Fibroblast of lung (primary cell): ENCODE measurements around the gene PRSS21. TPM values are rescaled to one million over a fixed set of nuclear protein-coding genes. Genes with fewer than 3 reads are reported as not detected.

ENCODE experiments used
- DNase-seq, 2 donors: peaks; one replicate each; pipeline versions ENCODE4 v3.0.0 to v3.0.0-alpha.2; 2010; ENCODE audit warnings: low read depth in 2 of 2
- H2AFZ ChIP-seq: 2 replicates; pipeline ENCODE4 v1.5.1; 2012; ENCODE audit warnings: low read length, control low read depth, inconsistent platforms
- H3K27ac ChIP-seq: 2 replicates; pipeline ENCODE4 v1.5.1; 2011; ENCODE audit warnings: low read length, control low read depth; ENCODE audit not compliant: insufficient read depth
- H3K27me3 ChIP-seq: 2 replicates; pipeline ENCODE4 v1.5.1; 2011; ENCODE audit warnings: mild to moderate bottlenecking, low read length; ENCODE audit not compliant: control insufficient read depth, insufficient read depth
- H3K36me3 ChIP-seq: 2 replicates; pipeline ENCODE4 v1.5.1; 2011; ENCODE audit warnings: low read length; ENCODE audit not compliant: control insufficient read depth, insufficient read depth
- H3K4me1 ChIP-seq: 2 replicates; pipeline ENCODE4 v1.5.1; 2011; ENCODE audit warnings: low read length; ENCODE audit not compliant: control insufficient read depth, insufficient read depth; ENCODE audit errors: extremely low read depth
- H3K4me2 ChIP-seq: 2 replicates; pipeline ENCODE4 v1.5.1; 2011; ENCODE audit warnings: low read length, control low read depth; ENCODE audit not compliant: insufficient read depth; ENCODE audit errors: extremely low read depth
- H3K4me3 ChIP-seq, 4 experiments: fragments of 200-600 bp in 1 of 4; sonication (generic) in 1 of 4; replicated peaks in 1 of 4; 2 replicates each; pipeline ENCODE4 v1.5.1; 2011 to 2016; ENCODE audit warnings: low read length in 4 of 4, low read depth in 3 of 4, mild to moderate bottlenecking in 3 of 4, control low read depth in 2 of 4, inconsistent platforms in 1 of 4, mixed read lengths in 1 of 4; ENCODE audit not compliant: insufficient read depth in 1 of 4; ENCODE audit errors: control extremely low read depth in 1 of 4
- H3K79me2 ChIP-seq: 2 replicates; pipeline ENCODE4 v1.5.1; 2012; ENCODE audit warnings: mild to moderate bottlenecking, low read length, inconsistent platforms; ENCODE audit not compliant: control insufficient read depth, insufficient read depth
- H3K9ac ChIP-seq: 2 replicates; pipeline ENCODE4 v1.5.1; 2011; ENCODE audit warnings: mild to moderate bottlenecking, low read length, control low read depth; ENCODE audit not compliant: insufficient read depth
- H3K9me3 ChIP-seq: 2 replicates; pipeline ENCODE4 v1.5.1; 2012; ENCODE audit warnings: low read depth, low read length; ENCODE audit not compliant: control insufficient read depth, insufficient read depth
- H4K20me1 ChIP-seq: 2 replicates; pipeline ENCODE4 v1.5.1; 2011; ENCODE audit warnings: low read length; ENCODE audit not compliant: control insufficient read depth, insufficient read depth; ENCODE audit errors: extremely low read depth
- EZH2 ChIP-seq: IDR thresholded peaks from 2 replicates; pipeline ENCODE4 v1.5.1; 2012; ENCODE audit warnings: low read length, control low read depth, mild to moderate bottlenecking; ENCODE audit errors: missing control alignments
- polyA plus RNA-seq, 2 donors: library from polyadenylated mRNA; depleted of rRNA in 1 of 2; stranded (reverse) in 1 of 2; unstranded in 1 of 2; fragments of >200 nt; gene quantifications; 2 replicates each; pipeline ENCODE4 v1.2.1, GENCODE V29; 2011 to 2012; ENCODE audit warnings: missing spikeins in 1 of 2
- total RNA-seq: library from RNA; depleted of rRNA; stranded (reverse); fragments of >200 nt; gene quantifications from 2 replicates; pipeline ENCODE4 v1.2.1, GENCODE V29; 2014
- TF ChIP-seq, protein P1 (sequence below), 2 donors: IDR thresholded peaks in 1 of 2; conservative IDR thresholded peaks in 1 of 2; 1 replicate in 1 of 2; 2 replicates in 1 of 2; pipeline ENCODE4 v1.5.1; 2011 to 2012; ENCODE audit warnings: low read length in 2 of 2, control low read depth in 1 of 2, inconsistent platforms in 1 of 2, low read depth in 1 of 2, mild to moderate bottlenecking in 1 of 2

The PRSS21 gene
- total and polyA plus RNA-seq, 2 donors (not counting 1 experiment from before 2014, with no cell fraction given): 0.17 to 0.22 TPM

DNA sequence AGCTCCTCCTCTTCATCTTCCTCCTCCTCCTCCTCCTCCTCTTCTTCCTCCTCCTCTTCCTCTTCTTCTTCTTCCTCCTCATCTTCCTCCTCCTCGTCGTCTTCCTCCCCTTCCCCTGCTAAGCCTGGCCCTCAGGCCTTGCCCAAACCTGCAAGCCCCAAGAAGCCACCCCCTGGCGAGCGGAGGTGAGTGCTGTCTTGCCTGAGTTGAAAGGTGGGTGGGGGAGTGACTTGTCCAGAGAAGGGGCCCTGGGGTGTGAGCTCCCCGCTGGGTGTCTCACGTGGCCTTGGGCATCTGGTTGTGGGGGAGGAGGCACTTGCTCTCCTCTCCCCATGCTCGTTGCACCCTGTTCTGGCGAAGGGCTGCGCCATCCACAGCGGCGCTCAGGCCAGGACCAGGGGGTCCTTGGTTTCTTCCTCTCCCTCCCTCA lies 47.9 kb upstream of the PRSS21 start:
- peaks cover 57% of the 10 kb centered on the region for H3K36me3 ChIP-seq
- H3K9me3 ChIP-seq: no peaks in the 10 kb centered on the region
- no peak overlapping the region for H2AFZ ChIP-seq
- peaks cover 7% of the 10 kb centered on the region for H3K4me1 ChIP-seq
- no peak for TF ChIP-seq EZH2
- TF ChIP-seq, protein P1, sequence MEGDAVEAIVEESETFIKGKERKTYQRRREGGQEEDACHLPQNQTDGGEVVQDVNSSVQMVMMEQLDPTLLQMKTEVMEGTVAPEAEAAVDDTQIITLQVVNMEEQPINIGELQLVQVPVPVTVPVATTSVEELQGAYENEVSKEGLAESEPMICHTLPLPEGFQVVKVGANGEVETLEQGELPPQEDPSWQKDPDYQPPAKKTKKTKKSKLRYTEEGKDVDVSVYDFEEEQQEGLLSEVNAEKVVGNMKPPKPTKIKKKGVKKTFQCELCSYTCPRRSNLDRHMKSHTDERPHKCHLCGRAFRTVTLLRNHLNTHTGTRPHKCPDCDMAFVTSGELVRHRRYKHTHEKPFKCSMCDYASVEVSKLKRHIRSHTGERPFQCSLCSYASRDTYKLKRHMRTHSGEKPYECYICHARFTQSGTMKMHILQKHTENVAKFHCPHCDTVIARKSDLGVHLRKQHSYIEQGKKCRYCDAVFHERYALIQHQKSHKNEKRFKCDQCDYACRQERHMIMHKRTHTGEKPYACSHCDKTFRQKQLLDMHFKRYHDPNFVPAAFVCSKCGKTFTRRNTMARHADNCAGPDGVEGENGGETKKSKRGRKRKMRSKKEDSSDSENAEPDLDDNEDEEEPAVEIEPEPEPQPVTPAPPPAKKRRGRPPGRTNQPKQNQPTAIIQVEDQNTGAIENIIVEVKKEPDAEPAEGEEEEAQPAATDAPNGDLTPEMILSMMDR (conservative IDR thresholded peaks at IDR 0.05 in 1 of 2, IDR thresholded peaks at IDR 0.05 in 1 of 2; ENCODE audit: low read depth in 1 of 2, low read length in 2 of 2): no peak
- no peak overlapping the region for H3K4me3 ChIP-seq
- H3K27me3 ChIP-seq: no peaks in the 10 kb centered on the region
- H3K79me2 ChIP-seq: peaks cover 60% of the 10 kb centered on the region
- H3K4me2 ChIP-seq: no peak overlapping the region
- peaks cover 6% of the 10 kb centered on the region for H4K20me1 ChIP-seq
- no peak overlapping the region for H3K9ac ChIP-seq
- DNase-seq: no peak
- H3K27ac ChIP-seq: no peak overlapping the region

DNA sequence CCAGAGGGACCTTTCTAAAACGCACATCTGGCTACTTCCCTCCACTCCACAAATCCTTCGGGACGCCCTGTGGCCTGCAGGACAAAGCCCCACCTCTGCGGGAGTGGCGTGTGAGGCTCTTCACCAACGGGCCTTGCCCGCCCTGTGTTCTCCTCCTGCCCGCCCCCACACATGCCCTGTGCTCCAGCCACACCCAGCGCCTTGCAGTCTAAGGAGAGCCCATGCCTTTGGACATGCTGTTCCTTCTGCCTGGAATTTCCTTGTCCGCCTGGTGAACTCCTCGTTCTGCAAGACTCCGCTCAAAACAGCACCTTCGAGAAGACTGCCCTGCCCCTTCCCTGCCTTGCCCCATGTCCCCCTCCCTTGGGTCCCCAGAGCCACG lies 47.4 kb upstream of the PRSS21 start:
- peaks cover 6% of the 10 kb centered on the region for H4K20me1 ChIP-seq
- H2AFZ ChIP-seq: no peak overlapping the region
- no peak overlapping the region for H3K27ac ChIP-seq
- no peak overlapping the region for H3K4me3 ChIP-seq
- no peak for TF ChIP-seq EZH2
- TF ChIP-seq, protein P1 (conservative IDR thresholded peaks at IDR 0.05 in 1 of 2, IDR thresholded peaks at IDR 0.05 in 1 of 2; ENCODE audit: low read depth in 1 of 2, low read length in 2 of 2): no peak
- peaks cover 57% of the 10 kb centered on the region for H3K36me3 ChIP-seq
- no peak overlapping the region for H3K9ac ChIP-seq
- H3K27me3 ChIP-seq: no peaks in the 10 kb centered on the region
- H3K79me2 ChIP-seq: peaks cover 59% of the 10 kb centered on the region
- H3K9me3 ChIP-seq: no peaks in the 10 kb centered on the region
- no peak for DNase-seq
- H3K4me2 ChIP-seq: no peak overlapping the region
- peaks cover 7% of the 10 kb centered on the region for H3K4me1 ChIP-seq

DNA sequence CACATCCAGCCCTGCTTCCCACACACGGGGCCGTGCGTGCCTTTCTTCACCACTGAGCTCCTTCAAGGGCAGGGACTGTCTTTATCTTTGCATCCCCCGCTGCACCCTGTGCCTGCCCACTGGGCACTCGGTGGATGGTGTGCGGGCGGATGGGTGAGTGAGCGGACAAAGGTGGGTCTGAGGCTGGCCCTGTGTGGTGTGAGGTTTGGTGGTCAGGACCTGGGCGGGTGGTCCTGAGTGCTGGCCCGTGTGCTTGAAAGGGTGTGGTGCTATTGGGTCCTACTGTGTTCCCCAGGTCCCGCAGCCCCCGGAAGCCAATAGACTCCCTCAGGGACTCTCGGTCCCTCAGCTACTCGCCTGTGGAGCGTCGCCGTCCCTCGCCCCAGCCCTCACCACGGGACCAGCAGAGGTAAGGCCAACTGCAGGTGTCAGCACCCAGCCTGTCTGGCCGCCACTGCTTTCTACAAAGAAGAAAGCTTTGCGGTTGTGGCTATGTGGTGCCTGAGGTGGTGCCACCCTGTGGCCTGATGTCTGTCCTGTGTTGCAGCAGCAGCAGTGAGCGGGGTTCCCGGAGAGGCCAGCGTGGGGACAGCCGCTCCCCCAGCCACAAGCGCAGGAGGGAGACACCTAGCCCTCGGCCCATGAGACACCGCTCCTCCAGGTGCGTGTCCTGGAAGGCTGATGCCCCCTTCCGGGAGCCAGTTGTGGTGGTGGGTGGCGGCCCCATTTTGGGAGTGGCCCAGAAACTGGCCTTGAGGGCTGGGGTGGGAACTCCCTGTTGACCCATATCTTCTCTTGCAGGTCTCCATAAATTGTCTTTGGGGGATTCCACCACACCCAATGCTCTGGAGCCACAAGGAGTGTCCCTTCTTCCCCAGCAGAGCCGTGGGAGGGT lies 46.7 kb upstream of the PRSS21 start:
- Histone ChIP-seq H3K4me3 (no peak overlapping the region), H3K4me1 (peaks cover 7% of the 10 kb centered on the region), H3K9ac (no peak overlapping the region), H3K4me2 (no peak overlapping the region), H3K79me2 (peaks cover 57% of the 10 kb centered on the region), H3K9me3 (no peaks in the 10 kb centered on the region), H4K20me1 (peaks cover 6% of the 10 kb centered on the region), H3K27ac (no peak overlapping the region), H2AFZ (no peak overlapping the region), H3K27me3 (no peaks in the 10 kb centered on the region), H3K36me3 (peaks cover 52% of the 10 kb centered on the region)
- TF ChIP-seq EZH2: no peak
- TF ChIP-seq, protein P1 (conservative IDR thresholded peaks at IDR 0.05 in 1 of 2, IDR thresholded peaks at IDR 0.05 in 1 of 2; ENCODE audit: low read depth in 1 of 2, low read length in 2 of 2): no peak
- no peak for DNase-seq
